Esophagus squamous epithelium (tissue), 4 donors: ENCODE results near the gene SUPT4H1.

Experiments used
- CTCF ChIP-seq, 6 experiments: fragments of 450-650 bp in 4 of 6; fragments of 200-600 bp in 2 of 6; sonication (generic) in 2 of 6; IDR thresholded peaks; one replicate each; pipeline ENCODE4 v1.5.1; 2016 to 2019; ENCODE audit warnings: antibody characterized with exemption in 6 of 6, mild to moderate bottlenecking in 4 of 6, moderate library complexity in 4 of 6
- POLR2A ChIP-seq, 4 donors: fragments of 450-650 bp; IDR thresholded peaks; one replicate each; pipeline ENCODE4 v1.6.1; 2017; ENCODE audit warnings: antibody characterized with exemption in 4 of 4, mild to moderate bottlenecking in 4 of 4, moderate library complexity in 3 of 4

- TF ChIP-seq CTCF (IDR thresholded peaks at IDR 0.05): no peak
- no peak for TF ChIP-seq POLR2A (IDR thresholded peaks at IDR 0.05)
Observed at GRCh38 chr17:58365185-58365979, 13.4 kb upstream of the SUPT4H1 start.
